NB4 (cell line): ENCODE results near the gene MYCBP2.
A peak's percentile ranks its signal among the peaks of the same experiment; 100 is the strongest.

Source experiments
- DNase-seq: peaks from one replicate; pipeline ENCODE4 v3.0.0; 2010; ENCODE audit warnings: low read depth
- H3K4me3 ChIP-seq: one replicate; pipeline ENCODE4 v1.5.1; 2011; ENCODE audit warnings: mild to moderate bottlenecking, low read depth, low read length, moderate library complexity
- MYC ChIP-seq: IDR thresholded peaks from 2 replicates; pipeline ENCODE4 v1.6.1; 2011; ENCODE audit warnings: low read depth, low read length
- POLR2A ChIP-seq: IDR thresholded peaks from 2 replicates; pipeline ENCODE4 v1.6.1; 2011; ENCODE audit warnings: mild to moderate bottlenecking; ENCODE audit not compliant: insufficient read length; ENCODE audit errors: extremely low read depth
- TF ChIP-seq, protein P1 (sequence below): IDR thresholded peaks from one replicate; pipeline ENCODE4 v1.5.1; 2012; ENCODE audit warnings: low read depth, low read length
- TF ChIP-seq, protein P2 (sequence below): IDR thresholded peaks from 2 replicates; pipeline ENCODE4 v1.6.1; 2011; ENCODE audit warnings: low read depth, low read length

MYCBP2 gene, protein sequence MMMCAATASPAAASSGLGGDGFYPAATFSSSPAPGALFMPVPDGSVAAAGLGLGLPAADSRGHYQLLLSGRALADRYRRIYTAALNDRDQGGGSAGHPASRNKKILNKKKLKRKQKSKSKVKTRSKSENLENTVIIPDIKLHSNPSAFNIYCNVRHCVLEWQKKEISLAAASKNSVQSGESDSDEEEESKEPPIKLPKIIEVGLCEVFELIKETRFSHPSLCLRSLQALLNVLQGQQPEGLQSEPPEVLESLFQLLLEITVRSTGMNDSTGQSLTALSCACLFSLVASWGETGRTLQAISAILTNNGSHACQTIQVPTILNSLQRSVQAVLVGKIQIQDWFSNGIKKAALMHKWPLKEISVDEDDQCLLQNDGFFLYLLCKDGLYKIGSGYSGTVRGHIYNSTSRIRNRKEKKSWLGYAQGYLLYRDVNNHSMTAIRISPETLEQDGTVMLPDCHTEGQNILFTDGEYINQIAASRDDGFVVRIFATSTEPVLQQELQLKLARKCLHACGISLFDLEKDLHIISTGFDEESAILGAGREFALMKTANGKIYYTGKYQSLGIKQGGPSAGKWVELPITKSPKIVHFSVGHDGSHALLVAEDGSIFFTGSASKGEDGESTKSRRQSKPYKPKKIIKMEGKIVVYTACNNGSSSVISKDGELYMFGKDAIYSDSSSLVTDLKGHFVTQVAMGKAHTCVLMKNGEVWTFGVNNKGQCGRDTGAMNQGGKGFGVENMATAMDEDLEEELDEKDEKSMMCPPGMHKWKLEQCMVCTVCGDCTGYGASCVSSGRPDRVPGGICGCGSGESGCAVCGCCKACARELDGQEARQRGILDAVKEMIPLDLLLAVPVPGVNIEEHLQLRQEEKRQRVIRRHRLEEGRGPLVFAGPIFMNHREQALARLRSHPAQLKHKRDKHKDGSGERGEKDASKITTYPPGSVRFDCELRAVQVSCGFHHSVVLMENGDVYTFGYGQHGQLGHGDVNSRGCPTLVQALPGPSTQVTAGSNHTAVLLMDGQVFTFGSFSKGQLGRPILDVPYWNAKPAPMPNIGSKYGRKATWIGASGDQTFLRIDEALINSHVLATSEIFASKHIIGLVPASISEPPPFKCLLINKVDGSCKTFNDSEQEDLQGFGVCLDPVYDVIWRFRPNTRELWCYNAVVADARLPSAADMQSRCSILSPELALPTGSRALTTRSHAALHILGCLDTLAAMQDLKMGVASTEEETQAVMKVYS (N-terminal part only)

DNA sequence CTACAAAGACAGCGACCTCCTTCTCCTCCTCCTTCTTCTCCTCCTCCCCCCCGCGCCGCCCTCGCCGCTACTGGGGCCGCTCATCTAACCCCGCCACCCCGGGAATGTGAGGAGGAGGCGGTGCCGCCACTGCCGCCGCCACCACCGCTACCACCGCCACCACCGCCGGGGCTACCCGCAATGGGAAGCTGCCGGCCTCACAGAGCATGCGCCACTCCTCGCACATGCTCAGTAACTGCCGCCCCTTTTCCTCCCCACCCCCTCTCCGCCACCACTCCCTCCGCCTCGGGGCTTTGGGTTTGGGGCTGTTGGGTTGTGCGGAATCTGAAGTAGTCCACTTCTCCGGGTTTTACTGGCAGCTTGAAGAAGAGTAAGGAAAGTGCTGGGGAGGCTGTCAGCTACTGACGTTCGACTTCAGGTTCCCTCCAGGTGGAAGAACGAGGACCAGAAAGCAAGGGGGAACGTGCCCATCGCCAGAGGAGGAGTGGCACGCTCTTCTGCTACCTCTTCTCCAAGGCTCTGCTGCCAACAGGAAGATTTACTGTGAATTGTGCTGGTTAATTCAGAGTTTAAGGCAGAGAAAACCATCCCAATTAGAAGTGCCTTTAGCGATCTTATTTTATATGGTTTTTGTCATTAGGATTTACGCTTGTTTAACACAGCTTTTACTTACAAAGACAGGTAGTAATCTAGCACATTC lies at the start of gene MYCBP2:
Gene MYCBP2, minus strand, starts transcription at position 190 of the 700 bp plus-strand sequence. CDS start 319 bp downstream, outside the sequence.
- peak; percentile 100 for DNase-seq
- TF ChIP-seq POLR2A (peak; percentile 97), MYC (peak; percentile 95)
- TF ChIP-seq, protein P1, sequence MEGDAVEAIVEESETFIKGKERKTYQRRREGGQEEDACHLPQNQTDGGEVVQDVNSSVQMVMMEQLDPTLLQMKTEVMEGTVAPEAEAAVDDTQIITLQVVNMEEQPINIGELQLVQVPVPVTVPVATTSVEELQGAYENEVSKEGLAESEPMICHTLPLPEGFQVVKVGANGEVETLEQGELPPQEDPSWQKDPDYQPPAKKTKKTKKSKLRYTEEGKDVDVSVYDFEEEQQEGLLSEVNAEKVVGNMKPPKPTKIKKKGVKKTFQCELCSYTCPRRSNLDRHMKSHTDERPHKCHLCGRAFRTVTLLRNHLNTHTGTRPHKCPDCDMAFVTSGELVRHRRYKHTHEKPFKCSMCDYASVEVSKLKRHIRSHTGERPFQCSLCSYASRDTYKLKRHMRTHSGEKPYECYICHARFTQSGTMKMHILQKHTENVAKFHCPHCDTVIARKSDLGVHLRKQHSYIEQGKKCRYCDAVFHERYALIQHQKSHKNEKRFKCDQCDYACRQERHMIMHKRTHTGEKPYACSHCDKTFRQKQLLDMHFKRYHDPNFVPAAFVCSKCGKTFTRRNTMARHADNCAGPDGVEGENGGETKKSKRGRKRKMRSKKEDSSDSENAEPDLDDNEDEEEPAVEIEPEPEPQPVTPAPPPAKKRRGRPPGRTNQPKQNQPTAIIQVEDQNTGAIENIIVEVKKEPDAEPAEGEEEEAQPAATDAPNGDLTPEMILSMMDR: no peak
- TF ChIP-seq, protein P2, sequence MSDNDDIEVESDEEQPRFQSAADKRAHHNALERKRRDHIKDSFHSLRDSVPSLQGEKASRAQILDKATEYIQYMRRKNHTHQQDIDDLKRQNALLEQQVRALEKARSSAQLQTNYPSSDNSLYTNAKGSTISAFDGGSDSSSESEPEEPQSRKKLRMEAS: peak; percentile 95
- peak within 1 kb of the TSS; percentile 86 for H3K4me3 ChIP-seq

DNA sequence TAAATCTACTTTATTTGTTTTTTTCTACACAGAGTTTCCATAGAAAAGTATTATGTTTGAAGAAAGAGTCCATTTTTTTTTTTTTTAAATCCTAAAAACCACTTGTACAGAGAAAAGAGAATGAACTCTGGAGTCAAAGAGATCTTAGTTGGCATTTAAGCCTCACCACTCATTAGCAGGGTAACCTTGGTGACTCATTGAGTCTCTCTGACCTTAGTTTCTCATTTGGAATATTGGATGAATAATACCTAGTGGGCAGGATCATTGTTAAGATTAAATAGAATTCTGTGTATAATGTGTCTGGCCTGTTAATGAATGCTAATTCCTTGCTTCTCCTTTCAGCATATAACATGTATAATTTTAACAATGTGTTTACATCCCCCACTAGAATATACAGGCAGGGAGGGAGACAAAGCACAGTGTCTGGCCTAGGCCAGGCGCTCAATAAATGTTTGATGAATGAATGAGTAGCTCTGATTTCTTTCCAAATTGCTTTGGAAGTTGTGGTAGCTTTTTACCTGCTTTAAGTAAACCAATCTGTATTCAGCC lies 48.7 kb upstream of the MYCBP2 start:
- H3K4me3 ChIP-seq: no peak overlapping the region
- no peak for DNase-seq
- no peak for TF ChIP-seq MYC
- TF ChIP-seq, protein P2: no peak
- TF ChIP-seq, protein P1: no peak
- TF ChIP-seq POLR2A: no peak

DNA sequence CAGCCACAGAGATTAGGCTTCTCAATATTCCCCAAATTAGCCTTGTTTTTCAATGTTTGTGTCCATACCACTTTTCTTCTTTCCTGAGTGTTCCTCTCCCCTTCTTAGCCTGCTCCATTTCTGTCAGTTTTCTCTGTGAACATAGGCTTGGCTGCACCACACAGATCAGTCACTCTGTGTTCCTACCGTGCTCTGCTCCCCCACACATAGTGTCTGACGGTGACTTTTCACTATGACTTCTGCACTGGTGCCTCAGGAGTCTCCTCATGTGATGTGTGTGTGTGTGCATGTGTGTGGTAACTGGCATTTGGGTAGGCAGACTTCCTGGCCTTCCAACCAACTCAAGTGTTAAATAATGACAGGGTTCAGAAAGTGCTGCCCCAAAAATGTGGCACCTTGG lies 47.9 kb upstream of the MYCBP2 start:
- peak; percentile 31 for DNase-seq
- TF ChIP-seq, protein P2: no peak
- TF ChIP-seq POLR2A (no peak), MYC (no peak)
- TF ChIP-seq, protein P1: no peak
- no peak overlapping the region for H3K4me3 ChIP-seq

DNA sequence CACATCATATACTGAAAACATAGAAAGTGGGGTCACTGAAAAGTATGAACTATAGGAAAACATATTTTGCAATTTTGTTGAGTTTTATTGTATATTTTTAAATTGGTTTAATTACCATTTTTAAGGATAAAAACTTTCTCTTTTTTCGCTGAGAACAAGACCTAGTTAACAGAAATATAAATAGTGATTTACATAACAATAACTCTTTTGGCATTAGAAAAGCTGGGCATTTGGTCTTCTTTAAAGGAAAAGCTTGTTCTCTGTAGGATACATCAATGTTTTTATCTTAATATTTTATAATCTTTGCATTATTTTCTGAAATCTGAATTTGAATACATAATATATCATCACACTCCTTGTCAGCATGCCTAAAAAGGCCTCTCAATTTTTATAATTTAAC lies 47.4 kb upstream of the MYCBP2 start:
- no peak for TF ChIP-seq MYC
- TF ChIP-seq, protein P2: no peak
- TF ChIP-seq, protein P1: no peak
- TF ChIP-seq POLR2A: no peak
- DNase-seq: no peak
- no peak overlapping the region for H3K4me3 ChIP-seq
